Liver (tissue), 9 donors: ENCODE measurements around the gene TMEM220. TPM values are rescaled to one million over a fixed set of nuclear protein-coding genes. Genes with fewer than 3 reads are reported as not detected.

Experiments used
- DNase-seq: peaks from one replicate; pipeline ENCODE4 v3.0.0-alpha.2; 2017; ENCODE audit warnings: low spot score
- H3K27ac ChIP-seq, 2 donors: one replicate each; pipeline ENCODE4 v1.7.0; 2013; ENCODE audit warnings: inconsistent platforms in 2 of 2, low read length in 2 of 2, control low read depth in 1 of 2, low read depth in 1 of 2, mild to moderate bottlenecking in 1 of 2
- H3K27me3 ChIP-seq, 4 donors: one replicate each; pipeline versions ENCODE4 v1.6.1 to v1.7.0; 2013; ENCODE audit warnings: low read length in 3 of 4, inconsistent platforms in 1 of 4, mild to moderate bottlenecking in 1 of 4, moderate library complexity in 1 of 4; ENCODE audit not compliant: control insufficient read depth in 4 of 4, insufficient read depth in 4 of 4
- H3K36me3 ChIP-seq, 4 donors: one replicate each; pipeline versions ENCODE4 v1.6.1 to v1.7.0; 2013; ENCODE audit warnings: low read length in 3 of 4, mild to moderate bottlenecking in 3 of 4, low read depth in 1 of 4, moderate library complexity in 1 of 4; ENCODE audit not compliant: control insufficient read depth in 4 of 4, insufficient read depth in 3 of 4
- H3K4me1 ChIP-seq, 4 donors: one replicate each; pipeline versions ENCODE4 v1.6.1 to v1.7.0; 2013; ENCODE audit warnings: low read length in 3 of 4, mild to moderate bottlenecking in 3 of 4, moderate library complexity in 1 of 4; ENCODE audit not compliant: control insufficient read depth in 4 of 4, insufficient read depth in 4 of 4
- H3K4me3 ChIP-seq, 3 donors: one replicate each; pipeline versions ENCODE4 v1.6.1 to v1.7.0; 2013; ENCODE audit warnings: low read length in 3 of 3, control low read depth in 1 of 3, low read depth in 1 of 3, mild to moderate bottlenecking in 1 of 3
- H3K9ac ChIP-seq, 2 donors: one replicate each; pipeline ENCODE4 v1.7.0; 2013; ENCODE audit warnings: low read length in 2 of 2, mild to moderate bottlenecking in 2 of 2, moderate library complexity in 2 of 2, control low read depth in 1 of 2, low read depth in 1 of 2
- H3K9me3 ChIP-seq, 4 donors: one replicate each; pipeline versions ENCODE4 v1.6.1 to v1.7.0; 2013; ENCODE audit warnings: low read length in 3 of 4; ENCODE audit not compliant: control insufficient read depth in 4 of 4
- ATF3 ChIP-seq: IDR thresholded peaks from 2 replicates; pipeline ENCODE4 v1.6.1; 2016; ENCODE audit warnings: antibody characterized with exemption
- CTCF ChIP-seq: fragments of 150-350 bp; IDR thresholded peaks from 2 replicates; pipeline ENCODE4 v1.5.1; 2017; ENCODE audit warnings: improper control_type of control experiment, low read depth, low read length; ENCODE audit not compliant: missing input control
- EGR1 ChIP-seq, 2 donors: IDR thresholded peaks; 2 replicates each; pipeline ENCODE4 v1.6.1; 2016 to 2018; ENCODE audit warnings: antibody characterized with exemption in 2 of 2, low read depth in 2 of 2
- FOXA1 ChIP-seq: IDR thresholded peaks from 2 replicates; pipeline ENCODE4 v1.6.1; 2016; ENCODE audit warnings: antibody characterized with exemption
- FOXA2 ChIP-seq: IDR thresholded peaks from 2 replicates; pipeline ENCODE4 v1.6.1; 2016; ENCODE audit warnings: antibody characterized with exemption
- GABPA ChIP-seq, 2 donors: IDR thresholded peaks in 1 of 2; conservative IDR thresholded peaks in 1 of 2; 2 replicates each; pipeline ENCODE4 v1.6.1; 2016; ENCODE audit warnings: antibody characterized with exemption in 2 of 2, mild to moderate bottlenecking in 1 of 2, moderate library complexity in 1 of 2
- HNF4A ChIP-seq, 2 donors: conservative IDR thresholded peaks; 2 replicates each; pipeline ENCODE4 v1.6.1; 2016; ENCODE audit warnings: antibody characterized with exemption in 2 of 2, mild to moderate bottlenecking in 2 of 2
- HNF4G ChIP-seq: IDR thresholded peaks from 2 replicates; pipeline ENCODE4 v1.6.1; 2016; ENCODE audit warnings: antibody characterized with exemption
- JUND ChIP-seq, 2 donors: IDR thresholded peaks; 2 replicates each; pipeline ENCODE4 v1.6.1; 2016; ENCODE audit warnings: antibody characterized with exemption in 2 of 2
- MAX ChIP-seq: IDR thresholded peaks from 2 replicates; pipeline ENCODE4 v1.6.1; 2016; ENCODE audit warnings: antibody characterized with exemption
- NR2F2 ChIP-seq: IDR thresholded peaks from 2 replicates; pipeline ENCODE4 v1.6.1; 2016; ENCODE audit warnings: antibody characterized with exemption
- RAD21 ChIP-seq, 2 donors: IDR thresholded peaks; 2 replicates each; pipeline ENCODE4 v1.6.1; 2016; ENCODE audit warnings: antibody characterized with exemption in 2 of 2, mild to moderate bottlenecking in 2 of 2
- REST ChIP-seq: IDR thresholded peaks from 2 replicates; pipeline ENCODE4 v1.6.1; 2016; ENCODE audit warnings: antibody characterized with exemption, mild to moderate bottlenecking
- RXRA ChIP-seq, 2 donors: IDR thresholded peaks; 2 replicates each; pipeline ENCODE4 v1.6.1; 2017 to 2018; ENCODE audit warnings: antibody characterized with exemption in 2 of 2, mild to moderate bottlenecking in 1 of 2
- SP1 ChIP-seq: IDR thresholded peaks from 2 replicates; pipeline ENCODE4 v1.6.1; 2018; ENCODE audit warnings: antibody characterized with exemption, mild to moderate bottlenecking
- TAF1 ChIP-seq: conservative IDR thresholded peaks from 2 replicates; pipeline ENCODE4 v1.6.1; 2016; ENCODE audit warnings: antibody characterized with exemption, mild to moderate bottlenecking
- YY1 ChIP-seq: IDR thresholded peaks from 2 replicates; pipeline ENCODE4 v1.6.1; 2016; ENCODE audit warnings: antibody characterized with exemption, mild to moderate bottlenecking
- ZBTB33 ChIP-seq: IDR thresholded peaks from 2 replicates; pipeline ENCODE4 v1.6.1; 2016; ENCODE audit warnings: antibody characterized with exemption
- WGBS: extraction: QIAGEN DNeasy Blood & Tissue Kit; methylation state at CpG from one replicate; pipeline ENCODE4 v1.1.7; 2013; 5-methylcytosine and 5-hydroxymethylcytosine counted together
- polyA plus RNA-seq, 2 donors: library from polyadenylated mRNA; stranded (reverse) in 1 of 2; unstranded in 1 of 2; fragments of 200-250 nt in 1 of 2; fragments of >200 nt in 1 of 2; fragmentation: Nextera tagmentation in 1 of 2; extraction: Ambion mirVana in 1 of 2; gene quantifications; one replicate each; pipeline versions ENCODE4 v1.2.1 to v1.2.3, GENCODE V29; 2013 to 2015
- total RNA-seq, 2 donors: library from RNA; depleted of rRNA; stranded (reverse); fragments of >200 nt; gene quantifications; one replicate each; pipeline ENCODE4 v1.2.3, GENCODE V29; 2014
- donor health status: healthy.
- donor health status: healthy.
- donor health status: healthy.
- donor health status: healthy.
- donor health status: healthy.

Gene TMEM220
- total and polyA plus RNA-seq, 4 donors = 19.6 to 126 (median 28.8) TPM

- 73% methylated on average over 3 of the region's 3 CpGs for WGBS
- Histone ChIP-seq H3K36me3 (peaks cover 0 to 3% (median 0%) of the 10 kb centered on the region in 4 donors), H3K27me3 (no peaks in the 10 kb centered on the region), H3K4me1 (peaks cover 7 to 33% (median 17%) of the 10 kb centered on the region in 4 donors), H3K9me3 (no peaks in the 10 kb centered on the region), H3K27ac (no peak overlapping the region), H3K9ac (no peak overlapping the region), H3K4me3 (no peak overlapping the region)
- no peak for DNase-seq
- TF ChIP-seq RAD21 (IDR thresholded peaks at IDR 0.05) (no peak), RXRA (IDR thresholded peaks at IDR 0.05) (no peak), CTCF (no peak), EGR1 (IDR thresholded peaks at IDR 0.05; ENCODE audit: low read depth in 2 of 2) (no peak), MAX (no peak), ZBTB33 (no peak), TAF1 (no peak), YY1 (no peak), JUND (IDR thresholded peaks at IDR 0.05) (no peak), SP1 (no peak)
Observed at GRCh38 chr17:10751563-10751962, 21.7 kb upstream of the TMEM220 start.

GRCh38 chr17:10750210-10750609 is 20.4 kb upstream of the TMEM220 start:
- Histone ChIP-seq H3K9ac (no peak overlapping the region), H3K4me1 (peaks cover 0 to 19% (median 3%) of the 10 kb centered on the region in 4 donors), H3K36me3 (peaks cover 0 to 3% (median 0%) of the 10 kb centered on the region in 4 donors), H3K4me3 (no peak overlapping the region), H3K9me3 (no peaks in the 10 kb centered on the region), H3K27ac (no peak overlapping the region), H3K27me3 (no peaks in the 10 kb centered on the region)
- whole genome bisulfite sequencing = 74% methylated on average over 4 of the region's 4 CpGs
- DNase-seq = no peak
- TF ChIP-seq REST (no peak), FOXA1 (no peak), HNF4G (no peak), RAD21 (IDR thresholded peaks at IDR 0.05) (no peak), ATF3 (no peak), RXRA (IDR thresholded peaks at IDR 0.05) (no peak), NR2F2 (no peak), EGR1 (IDR thresholded peaks at IDR 0.05; ENCODE audit: low read depth in 2 of 2) (no peak), FOXA2 (no peak), JUND (IDR thresholded peaks at IDR 0.05) (no peak), YY1 (no peak), HNF4A (conservative IDR thresholded peaks at IDR 0.05) (no peak), MAX (no peak), GABPA (IDR thresholded peaks at IDR 0.05 in 1 of 2, conservative IDR thresholded peaks at IDR 0.05 in 1 of 2) (no peak), TAF1 (no peak), SP1 (no peak)
